Measurements from ENCODE around the gene NKX1-1.

Gene NKX1-1

GRCh38 chr4:1354983-1355275 is 51.3 kb downstream of the NKX1-1 start:
- TF ChIP-seq CTCF (IDR thresholded peaks at IDR 0.05; ENCODE audit: low read depth, low read length), result no peak
- Histone ChIP-seq H3K4me1 (no peaks in the 10 kb centered on the region), H3K27me3 (no peaks in the 10 kb centered on the region), H3K4me3 (ENCODE audit: low read depth, low read length) (no peak overlapping the region), H3K36me3 (peaks cover 3% of the 10 kb centered on the region; the same call in 1 of the 2 replicates), H3K9me3 (no peaks in the 10 kb centered on the region)
- DNase-seq, result no peak

GRCh38 chr4:1354136-1354982 is 51.9 kb downstream of the NKX1-1 start:
- TF ChIP-seq CTCF (IDR thresholded peaks at IDR 0.05; ENCODE audit: low read depth, low read length), result no peak
- H3K4me3 ChIP-seq (ENCODE audit: low read depth, low read length), result no peak overlapping the region
- peaks cover 3% of the 10 kb centered on the region; the same call in 1 of the 2 replicates for H3K36me3 ChIP-seq
- no peaks in the 10 kb centered on the region for H3K27me3 ChIP-seq
- no peak for DNase-seq
- H3K4me1 ChIP-seq, result no peaks in the 10 kb centered on the region
- H3K9me3 ChIP-seq, result no peaks in the 10 kb centered on the region

- no peaks in the 10 kb centered on the region for H3K9me3 ChIP-seq
- no peaks in the 10 kb centered on the region for H3K4me1 ChIP-seq
- no peak for DNase-seq
- H3K36me3 ChIP-seq, result peaks cover 3% of the 10 kb centered on the region; the same call in 1 of the 2 replicates
- H3K4me3 ChIP-seq (ENCODE audit: low read depth, low read length), result no peak overlapping the region
- no peak for TF ChIP-seq CTCF (IDR thresholded peaks at IDR 0.05; ENCODE audit: low read depth, low read length)
- no peaks in the 10 kb centered on the region for H3K27me3 ChIP-seq
These were observed 52.8 kb downstream of the NKX1-1 start for GRCh38 chr4:1353186-1354055.
